Stimulated activated CD4-positive, alpha-beta T cell treated with anti-CD3 and anti-CD28 coated beads, TNF-alpha, amount 100 ng/mL, for 24 hours (primary cell): ENCODE data around the gene F2R.

Source experiments
- DNase-seq, 3 experiments: peaks; one replicate each; pipeline ENCODE4 v3.0.0-alpha.2; 2020; ENCODE audit warnings: low read depth in 3 of 3

Gene F2R

GRCh38 chr5:76690704-76691466 lies 25.0 kb upstream of the F2R start:
- no peak for DNase-seq

- DNase-seq: no peak
Measured at GRCh38 chr5:76691467-76692273, 24.3 kb upstream of the F2R start.

- DNase-seq: no peak
Measured at GRCh38 chr5:76692274-76692540, 23.7 kb upstream of the F2R start.

- DNase-seq: no peak
Measured at GRCh38 chr5:76692651-76693050, 23.3 kb upstream of the F2R start.

- no peak for DNase-seq
Measured at GRCh38 chr5:76693141-76693540, 22.8 kb upstream of the F2R start.

GRCh38 chr5:76694317-76694716 lies 21.6 kb upstream of the F2R start:
- DNase-seq: no peak

GRCh38 chr5:76695346-76695745 lies 20.6 kb upstream of the F2R start:
- no peak for DNase-seq

GRCh38 chr5:76696251-76696650 lies 19.7 kb upstream of the F2R start:
- DNase-seq: no peak

GRCh38 chr5:76697670-76698069 lies 18.3 kb upstream of the F2R start:
- no peak for DNase-seq

GRCh38 chr5:76700571-76700970 lies 15.4 kb upstream of the F2R start:
- DNase-seq: no peak

GRCh38 chr5:76701298-76701697 lies 14.6 kb upstream of the F2R start:
- no peak for DNase-seq

- DNase-seq: no peak
Measured at GRCh38 chr5:76703707-76704106, 12.2 kb upstream of the F2R start.

GRCh38 chr5:76704131-76704663 lies 11.7 kb upstream of the F2R start:
- DNase-seq: no peak

- DNase-seq: no peak
Measured at GRCh38 chr5:76705574-76705973, 10.4 kb upstream of the F2R start.

- DNase-seq: no peak
Measured at GRCh38 chr5:76709762-76710161, 6.2 kb upstream of the F2R start.

- no peak for DNase-seq
Measured at GRCh38 chr5:76710991-76711390, 4.9 kb upstream of the F2R start.

- DNase-seq: no peak
Measured at GRCh38 chr5:76714751-76715485, 1.0 kb upstream of the F2R start.

- DNase-seq: no peak
Measured at GRCh38 chr5:76715486-76715735, 515 bp upstream of the F2R start.

- DNase-seq: no peak
Measured at GRCh38 chr5:76716456-76717157, 681 bp downstream of the F2R start.

- no peak for DNase-seq
Measured at GRCh38 chr5:76717222-76718083, 1.5 kb downstream of the F2R start.

GRCh38 chr5:76718381-76718832 lies 2.5 kb downstream of the F2R start:
- no peak for DNase-seq
